Suprapubic skin (tissue), 4 donors: ENCODE results near the gene SBNO2.

Source experiments
- POLR2A ChIP-seq, 2 donors: fragments of 450-650 bp; IDR thresholded peaks; one replicate each; pipeline ENCODE4 v1.6.1; 2017; ENCODE audit warnings: antibody characterized with exemption in 2 of 2, mild to moderate bottlenecking in 2 of 2, moderate library complexity in 2 of 2
- POLR2AphosphoS5 ChIP-seq, 3 donors: sonication (generic); formaldehyde crosslinking; IDR thresholded peaks; one replicate each; pipeline ENCODE4 v1.6.1; 2017; ENCODE audit warnings: antibody characterized with exemption in 3 of 3
- TF ChIP-seq, protein P1 (sequence below), 2 donors: fragments of 200-600 bp in 1 of 2; fragments of 450-650 bp in 1 of 2; sonication (generic) in 1 of 2; IDR thresholded peaks; one replicate each; pipeline ENCODE4 v1.5.1; 2016 to 2019; ENCODE audit warnings: antibody characterized with exemption in 2 of 2, mild to moderate bottlenecking in 1 of 2, moderate library complexity in 1 of 2

DNA sequence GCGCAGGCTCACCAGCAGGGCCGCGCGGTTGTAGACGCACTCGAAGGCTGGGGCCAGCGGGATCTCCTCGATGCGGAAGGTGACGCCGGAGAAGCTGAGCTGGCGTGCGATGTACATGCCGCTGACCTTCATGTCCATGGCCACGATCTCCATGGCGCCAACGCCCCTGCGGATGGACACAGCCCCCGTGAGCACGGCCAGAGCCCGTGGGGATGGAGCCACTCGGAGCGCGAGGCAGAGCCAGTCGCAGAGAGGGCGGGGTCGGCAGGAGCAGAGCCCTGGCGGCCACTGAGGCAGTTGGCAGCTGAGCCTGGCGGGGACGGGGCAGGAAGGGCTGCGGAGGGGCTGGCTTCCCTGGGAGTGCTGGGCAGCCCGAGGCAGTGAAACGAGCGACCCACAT is 55.1 kb downstream of the SBNO2 start:
- TF ChIP-seq, protein P1, sequence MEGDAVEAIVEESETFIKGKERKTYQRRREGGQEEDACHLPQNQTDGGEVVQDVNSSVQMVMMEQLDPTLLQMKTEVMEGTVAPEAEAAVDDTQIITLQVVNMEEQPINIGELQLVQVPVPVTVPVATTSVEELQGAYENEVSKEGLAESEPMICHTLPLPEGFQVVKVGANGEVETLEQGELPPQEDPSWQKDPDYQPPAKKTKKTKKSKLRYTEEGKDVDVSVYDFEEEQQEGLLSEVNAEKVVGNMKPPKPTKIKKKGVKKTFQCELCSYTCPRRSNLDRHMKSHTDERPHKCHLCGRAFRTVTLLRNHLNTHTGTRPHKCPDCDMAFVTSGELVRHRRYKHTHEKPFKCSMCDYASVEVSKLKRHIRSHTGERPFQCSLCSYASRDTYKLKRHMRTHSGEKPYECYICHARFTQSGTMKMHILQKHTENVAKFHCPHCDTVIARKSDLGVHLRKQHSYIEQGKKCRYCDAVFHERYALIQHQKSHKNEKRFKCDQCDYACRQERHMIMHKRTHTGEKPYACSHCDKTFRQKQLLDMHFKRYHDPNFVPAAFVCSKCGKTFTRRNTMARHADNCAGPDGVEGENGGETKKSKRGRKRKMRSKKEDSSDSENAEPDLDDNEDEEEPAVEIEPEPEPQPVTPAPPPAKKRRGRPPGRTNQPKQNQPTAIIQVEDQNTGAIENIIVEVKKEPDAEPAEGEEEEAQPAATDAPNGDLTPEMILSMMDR (IDR thresholded peaks at IDR 0.05): no peak
- TF ChIP-seq POLR2A (IDR thresholded peaks at IDR 0.05): no peak
- TF ChIP-seq POLR2AphosphoS5 (IDR thresholded peaks at IDR 0.05): no peak
